Neutrophil (primary cell): ENCODE measurements around the gene PRPF40B.
"Not testable (repeated sequence)": the region's sequence is repeated elsewhere in the genome, so short reads cannot be mapped to it uniquely, and the experiment has no call there.

ENCODE experiments used
- H3K27ac ChIP-seq: fragments of 200-600 bp; sonication (generic); 2 replicates; pipeline ENCODE4 v1.5.1; 2016; ENCODE audit warnings: mild to moderate bottlenecking, moderate library complexity
- H3K27me3 ChIP-seq: fragments of 200-600 bp; sonication (generic); 2 replicates; pipeline ENCODE4 v1.6.0; 2016; ENCODE audit warnings: mild to moderate bottlenecking
- H3K36me3 ChIP-seq: fragments of 200-600 bp; sonication (generic); 2 replicates; pipeline ENCODE4 v1.5.1; 2017
- H3K4me1 ChIP-seq, 2 experiments: fragments of 200-600 bp in 1 of 2; sonication (generic) in 1 of 2; 1 replicate in 1 of 2; 2 replicates in 1 of 2; pipeline versions ENCODE4 v1.5.1 to v1.6.1; 2013 to 2016; ENCODE audit warnings: low read depth in 1 of 2, low read length in 1 of 2, mild to moderate bottlenecking in 1 of 2, moderate library complexity in 1 of 2; ENCODE audit not compliant: control insufficient read depth in 1 of 2, insufficient read depth in 1 of 2
- H3K4me3 ChIP-seq, 2 experiments: fragments of 200-600 bp in 1 of 2; sonication (generic) in 1 of 2; 1 replicate in 1 of 2; 2 replicates in 1 of 2; pipeline ENCODE4 v1.5.1; 2013 to 2016; ENCODE audit warnings: low read depth in 1 of 2, low read length in 1 of 2, mild to moderate bottlenecking in 1 of 2, moderate library complexity in 1 of 2
- H3K9me3 ChIP-seq: fragments of 200-600 bp; sonication (generic); 2 replicates; pipeline ENCODE4 v1.5.1; 2016
- CTCF ChIP-seq: fragments of 200-600 bp; sonication (generic); IDR thresholded peaks from 2 replicates; pipeline ENCODE4 v1.5.1; 2016; ENCODE audit warnings: antibody characterized with exemption

Gene PRPF40B

DNA sequence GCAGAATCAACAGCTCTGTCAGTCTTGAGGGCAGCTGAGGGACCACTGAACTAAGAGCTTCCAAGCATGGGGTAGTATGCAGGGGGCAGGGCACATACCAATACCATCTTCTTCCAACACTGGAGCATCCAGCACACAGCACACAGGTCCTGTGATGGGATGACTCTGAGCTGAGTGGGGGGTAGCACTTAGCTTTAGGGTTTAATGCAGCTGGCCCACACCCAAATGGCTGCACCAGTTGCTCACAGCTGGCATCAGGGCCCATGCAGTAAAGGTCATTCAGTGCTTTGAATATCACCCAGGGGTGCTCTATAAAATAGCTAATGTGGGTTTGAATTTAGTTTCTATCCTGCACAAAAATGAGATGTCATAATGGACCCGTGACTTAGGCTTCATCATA lies 19.6 kb upstream of the PRPF40B start:
- TF ChIP-seq CTCF, result no peak
- no peak overlapping the region for H3K4me3 ChIP-seq
- H3K27me3 ChIP-seq, result no peaks in the 10 kb centered on the region
- H3K36me3 ChIP-seq, result no peaks in the 10 kb centered on the region
- no peak overlapping the region for H3K27ac ChIP-seq
- no peaks in the 10 kb centered on the region for H3K9me3 ChIP-seq
- H3K4me1 ChIP-seq, result no peaks in the 10 kb centered on the region

- no peaks in the 10 kb centered on the region for H3K36me3 ChIP-seq
- TF ChIP-seq CTCF, result no peak
These were observed 18.5 kb upstream of the PRPF40B start for GRCh38 chr12:49604856-49605255.

DNA sequence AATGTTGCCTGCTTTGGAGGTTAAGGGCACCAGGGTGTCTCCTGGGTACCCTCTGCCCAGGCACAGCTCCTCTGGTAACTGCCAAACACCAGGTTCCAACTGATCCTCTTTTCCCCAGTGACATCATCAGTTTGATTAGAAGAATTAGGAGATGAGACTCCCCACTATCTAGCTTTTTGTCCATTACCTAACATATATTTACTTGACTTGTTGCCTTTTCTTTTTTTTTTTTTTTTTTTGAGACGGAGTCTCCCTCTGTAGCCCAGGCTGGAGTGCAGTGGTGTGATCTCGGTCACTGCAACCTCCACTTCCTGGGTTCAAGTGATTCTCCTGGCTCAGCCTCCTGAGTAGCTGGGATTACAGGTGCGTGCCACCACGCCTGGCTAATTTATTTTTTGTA lies 17.8 kb upstream of the PRPF40B start, which contains the start of gene FAM186B:
Gene FAM186B, minus strand, starts transcription at position 101 of the 400 bp plus-strand sequence. CDS start 162 bp downstream, outside the sequence.
- H3K36me3 ChIP-seq, H3K4me1 ChIP-seq, H3K27me3 ChIP-seq: not testable (repeated sequence)

More at GRCh38 chr12:49604856-49605255, 18.5 kb upstream of the PRPF40B start:
- H3K4me3 ChIP-seq, result no peak overlapping the region
- H3K9me3 ChIP-seq, result no peaks in the 10 kb centered on the region
- H3K27ac ChIP-seq, result no peak overlapping the region
- no peaks in the 10 kb centered on the region for H3K4me1 ChIP-seq
- H3K27me3 ChIP-seq, result no peaks in the 10 kb centered on the region

GRCh38 chr12:49609059-49609874 lies 14.1 kb upstream of the PRPF40B start:
- Histone ChIP-seq H3K36me3 (no peaks in the 10 kb centered on the region), H3K27me3 (no peaks in the 10 kb centered on the region), H3K4me3 (no peak overlapping the region), H3K27ac (no peak overlapping the region), H3K9me3 (no peaks in the 10 kb centered on the region), H3K4me1 (no peaks in the 10 kb centered on the region)
- TF ChIP-seq CTCF, result no peak

More for the DNA sequence above, 17.8 kb upstream of the PRPF40B start, which contains the start of gene FAM186B:
- not testable (repeated sequence) for H3K27ac ChIP-seq, H3K4me3 ChIP-seq, H3K9me3 ChIP-seq

- TF ChIP-seq CTCF, result no peak
These were observed 13.5 kb upstream of the PRPF40B start for GRCh38 chr12:49609875-49610154.

GRCh38 chr12:49610785-49611184 lies 12.6 kb upstream of the PRPF40B start:
- H3K4me1 ChIP-seq, H3K36me3 ChIP-seq, H3K27ac ChIP-seq, H3K9me3 ChIP-seq, H3K4me3 ChIP-seq: not testable (repeated sequence)
- peaks cover 11% of the 10 kb centered on the region for H3K27me3 ChIP-seq

More at GRCh38 chr12:49609875-49610154, 13.5 kb upstream of the PRPF40B start:
- Histone ChIP-seq H3K4me3 (no peak overlapping the region), H3K27me3 (peaks cover 4% of the 10 kb centered on the region), H3K36me3 (no peaks in the 10 kb centered on the region), H3K4me1 (no peaks in the 10 kb centered on the region), H3K9me3 (no peaks in the 10 kb centered on the region), H3K27ac (no peak overlapping the region)
